Medulla oblongata (tissue), 1 donor: ENCODE results near the gene ICA1.

Experiments
- DNase-seq: peaks from one replicate; pipeline ENCODE4 v3.0.0-alpha.2; 2015; ENCODE audit errors: extremely low spot score

Gene ICA1

GRCh38 chr7:8160779-8161345 lies 101.1 kb downstream of the ICA1 start:
- DNase-seq: no peak

- no peak for DNase-seq
Observed at GRCh38 chr7:8160250-8160649, 101.7 kb downstream of the ICA1 start.

- no peak for DNase-seq
Observed at GRCh38 chr7:8159595-8159994, 102.4 kb downstream of the ICA1 start.

GRCh38 chr7:8157296-8157695 lies 104.7 kb downstream of the ICA1 start:
- no peak for DNase-seq

GRCh38 chr7:8155836-8156235 lies 106.1 kb downstream of the ICA1 start:
- DNase-seq: no peak

GRCh38 chr7:8154272-8154671 lies 107.7 kb downstream of the ICA1 start:
- DNase-seq: no peak

GRCh38 chr7:8152489-8153192 lies 109.3 kb downstream of the ICA1 start:
- no peak for DNase-seq

- DNase-seq: no peak
Observed at GRCh38 chr7:8151161-8151725, 110.7 kb downstream of the ICA1 start.

GRCh38 chr7:8149222-8149621 lies 112.7 kb downstream of the ICA1 start:
- no peak for DNase-seq

GRCh38 chr7:8147760-8148463 lies 114.1 kb downstream of the ICA1 start:
- no peak for DNase-seq

GRCh38 chr7:8146788-8147413 lies 115.1 kb downstream of the ICA1 start:
- no peak for DNase-seq

GRCh38 chr7:8146106-8146787 lies 115.7 kb downstream of the ICA1 start:
- peak; percentile 21 for DNase-seq

- DNase-seq: no peak
Observed at GRCh38 chr7:8144856-8145255, 117.1 kb downstream of the ICA1 start.

GRCh38 chr7:8143151-8143874 lies 118.7 kb downstream of the ICA1 start:
- no peak for DNase-seq

- no peak for DNase-seq
Observed at GRCh38 chr7:8142477-8142876, 119.5 kb downstream of the ICA1 start.

- no peak for DNase-seq
Observed at GRCh38 chr7:8141070-8141469, 120.9 kb downstream of the ICA1 start.

GRCh38 chr7:8136051-8136730 lies 125.8 kb downstream of the ICA1 start:
- no peak for DNase-seq

GRCh38 chr7:8135417-8135816 lies 126.5 kb downstream of the ICA1 start:
- no peak for DNase-seq

- DNase-seq: no peak
Observed at GRCh38 chr7:8134089-8134733, 127.8 kb downstream of the ICA1 start.
